HCT116 (cell line): ENCODE data around the gene PRKG1. TPM values are rescaled to one million over a fixed set of nuclear protein-coding genes. Genes with fewer than 3 reads are reported as not detected.

Experiments
- ATAC-seq: fragments of 200-7000 bp; cut with Tn5 transposase; 2 replicates; pipeline ENCODE4 v1.9.1; 2020; ENCODE audit warnings: mild to moderate bottlenecking, moderate library complexity
- BruUV-seq: library from RNA; stranded (reverse); fragments of 400-500 nt; replicated peaks from 2 replicates; lab custom pipeline; 2021; lab: Mats Ljungman, UMichigan
- CTCF ChIA-PET: fragments of 300-600 bp; sonication (Branson Sonifier 250); formaldehyde crosslinking; loops from one replicate; lab custom pipeline; 2021; ENCODE audit warnings: antibody characterized with exemption; lab: Charles Lee
- POLR2A ChIA-PET: fragments of 300-600, 350-600 bp; sonication (Branson Sonifier 250); formaldehyde crosslinking; loops from one replicate; lab custom pipeline; 2021; ENCODE audit warnings: antibody characterized with exemption; lab: Charles Lee
- RAD21 ChIA-PET, 2 experiments: fragments of 300-600 bp; sonication (Branson Sonifier 250); formaldehyde crosslinking; loops; one replicate each; lab custom pipeline; 2023; ENCODE audit warnings: low total read pairs in 2 of 2; ENCODE audit not compliant: uncharacterized antibody in 2 of 2, unreplicated experiment in 2 of 2, low non-redundant PET in 1 of 2; lab: Charles Lee
- DNase-seq: peaks from one replicate; pipeline ENCODE4 v3.0.0-alpha.2; 2010; ENCODE audit warnings: low read depth, low spot score
- H2AFZ ChIP-seq: fragments of 200-600 bp; shearing (Covaris generic), sonication (generic); 2 replicates; pipeline ENCODE4 v1.6.1; 2017; ENCODE audit warnings: low read depth, mixed run types, mixed read lengths, antibody characterized with exemption, low read length; ENCODE audit not compliant: poor library complexity, severe bottlenecking
- H3K27ac ChIP-seq: 2 replicates; pipeline ENCODE4 v1.5.1; 2012; ENCODE audit warnings: low read depth, low read length
- H3K27me3 ChIP-seq: fragments of 200-600 bp; sonication (generic); 2 replicates; pipeline ENCODE4 v1.6.1; 2016; ENCODE audit warnings: mixed run types, low read length, mixed read lengths; ENCODE audit not compliant: insufficient read depth
- H3K36me3 ChIP-seq, 2 experiments: fragments of 200-500 bp in 1 of 2; fragments of 200-600 bp in 1 of 2; sonication (Bioruptor generic) in 1 of 2; sonication (generic) in 1 of 2; 2 replicates each; pipeline versions ENCODE4 v1.5.1 to v1.6.1; 2014 to 2016; ENCODE audit warnings: low read length in 2 of 2, inconsistent platforms in 1 of 2, mixed read lengths in 1 of 2, mixed run types in 1 of 2; ENCODE audit not compliant: insufficient read depth in 2 of 2, control insufficient read depth in 1 of 2
- H3K4me1 ChIP-seq, 2 experiments: fragments of 200-600 bp in 1 of 2; sonication (generic) in 1 of 2; 2 replicates each; pipeline versions ENCODE4 v1.5.1 to v1.6.1; 2012 to 2017; ENCODE audit warnings: low read length in 2 of 2, inconsistent platforms in 1 of 2, mild to moderate bottlenecking in 1 of 2, mixed read lengths in 1 of 2, mixed run types in 1 of 2, moderate library complexity in 1 of 2; ENCODE audit not compliant: insufficient read depth in 2 of 2, control insufficient read depth in 1 of 2
- H3K4me2 ChIP-seq: fragments of 200-600 bp; sonication (generic); 2 replicates; pipeline ENCODE4 v1.6.1; 2017; ENCODE audit warnings: mixed run types, low read length, mixed read lengths
- H3K4me3 ChIP-seq, 2 experiments: fragments of 200-600 bp in 1 of 2; sonication (generic) in 1 of 2; replicated peaks in 1 of 2; 2 replicates each; pipeline ENCODE4 v1.5.1; 2011 to 2016; ENCODE audit warnings: low read length in 2 of 2, control low read depth in 1 of 2, low read depth in 1 of 2, mild to moderate bottlenecking in 1 of 2, mixed read lengths in 1 of 2, mixed run types in 1 of 2
- H3K79me2 ChIP-seq: fragments of 200-600 bp; sonication (generic); 2 replicates; pipeline ENCODE4 v1.6.1; 2017; ENCODE audit warnings: mild to moderate bottlenecking, mixed run types, low read length, moderate library complexity, mixed read lengths; ENCODE audit not compliant: insufficient read depth
- H3K9ac ChIP-seq: fragments of 200-600 bp; sonication (generic); 2 replicates; pipeline ENCODE4 v1.6.1; 2016; ENCODE audit warnings: low read length, mixed read lengths
- H3K9me2 ChIP-seq: fragments of 200-600 bp; sonication (generic), shearing (Covaris generic); 2 replicates; pipeline ENCODE4 v1.6.1; 2017; ENCODE audit warnings: mixed run types, mild to moderate bottlenecking, moderate library complexity; ENCODE audit not compliant: insufficient read depth
- H3K9me3 ChIP-seq, 2 experiments: fragments of 200-500 bp in 1 of 2; fragments of 200-600 bp in 1 of 2; sonication (Bioruptor generic) in 1 of 2; sonication (generic) in 1 of 2; 2 replicates each; pipeline ENCODE4 v1.6.1; 2014 to 2017; ENCODE audit warnings: low read length in 2 of 2, mixed read lengths in 2 of 2, inconsistent platforms in 1 of 2, low read depth in 1 of 2, mild to moderate bottlenecking in 1 of 2, mixed run types in 1 of 2, moderate library complexity in 1 of 2; ENCODE audit not compliant: control insufficient read depth in 1 of 2, insufficient read depth in 1 of 2
- H4K20me1 ChIP-seq: fragments of 200-600 bp; sonication (generic), shearing (Covaris generic); 2 replicates; pipeline ENCODE4 v1.6.1; 2017; ENCODE audit warnings: mixed run types, mild to moderate bottlenecking, moderate library complexity; ENCODE audit not compliant: insufficient read depth
- ATF3 ChIP-seq: IDR thresholded peaks from 2 replicates; pipeline ENCODE4 v1.6.1; 2012
- CEBPB ChIP-seq: IDR thresholded peaks from 2 replicates; pipeline ENCODE4 v1.6.1; 2012; ENCODE audit warnings: low read depth
- CTCF ChIP-seq, 3 experiments: fragments of 200-600 bp in 1 of 3; sonication (generic) in 1 of 3; IDR thresholded peaks in 2 of 3; conservative IDR thresholded peaks in 1 of 3; 2 replicates each; pipeline ENCODE4 v1.5.1; 2012 to 2017; ENCODE audit warnings: low read depth in 2 of 3, low read length in 2 of 3, antibody characterized with exemption in 1 of 3, borderline replicate concordance in 1 of 3, control low read depth in 1 of 3, mild to moderate bottlenecking in 1 of 3, mixed read lengths in 1 of 3, mixed run types in 1 of 3, moderate library complexity in 1 of 3; ENCODE audit not compliant: insufficient read depth in 1 of 3
- ELF1 ChIP-seq: IDR thresholded peaks from 2 replicates; pipeline ENCODE4 v1.6.1; 2012; ENCODE audit warnings: low read depth, borderline replicate concordance
- EZH2 ChIP-seq: fragments of 200-600 bp; sonication (generic); IDR thresholded peaks from 2 replicates; pipeline ENCODE4 v1.6.1; 2017; ENCODE audit warnings: antibody characterized with exemption, mixed run types
- FOSL1 ChIP-seq: IDR thresholded peaks from 2 replicates; pipeline ENCODE4 v1.6.1; 2012; ENCODE audit warnings: low read depth
- SIN3A ChIP-seq: IDR thresholded peaks from 2 replicates; pipeline ENCODE4 v1.6.1; 2012; ENCODE audit warnings: low read depth
- SRF ChIP-seq: IDR thresholded peaks from 2 replicates; pipeline ENCODE4 v1.6.1; 2012; ENCODE audit warnings: low read depth
- YY1 ChIP-seq: IDR thresholded peaks from 2 replicates; pipeline ENCODE4 v1.6.1; 2011; ENCODE audit warnings: low read length, low read depth, moderate library complexity, mild to moderate bottlenecking; ENCODE audit not compliant: insufficient replicate concordance; ENCODE audit errors: extremely low read depth
- ZFX ChIP-seq: fragments of 450-650 bp; IDR thresholded peaks from 2 replicates; pipeline ENCODE4 v1.6.1; 2017
- ZNF274 ChIP-seq: fragments of 200-500 bp; sonication (Bioruptor generic); IDR thresholded peaks from 2 replicates; pipeline ENCODE4 v1.6.1; 2014; ENCODE audit warnings: mild to moderate bottlenecking, low read depth, low read length, inconsistent platforms
- intact Hi-C: fragments of 100-400 bp; cut with micrococcal nuclease; formaldehyde crosslinking; loops from 2 replicates; pipeline ENCODE4 v1.10.0; 2022
- total RNA-seq: library from RNA; stranded (reverse); gene quantifications from one replicate; pipeline ENCODE4 v1.2.1, GENCODE V29; 2021; ENCODE audit not compliant: unreplicated experiment
- TF ChIP-seq, protein P1 (sequence below): IDR thresholded peaks from 2 replicates; pipeline ENCODE4 v1.6.1; 2011; ENCODE audit warnings: mild to moderate bottlenecking, low read length, moderate library complexity; ENCODE audit not compliant: insufficient replicate concordance; ENCODE audit errors: extremely low read depth
- TF ChIP-seq, protein P2 (sequence below): IDR thresholded peaks from 2 replicates; pipeline ENCODE4 v1.6.1; 2012; ENCODE audit warnings: low read depth

The PRKG1 gene
- total RNA-seq, 1 experiment from 2014 or later: 1.4 TPM

GRCh38 chr10:52191049-52191448, 1116.8 kb downstream of the PRKG1 start:
- BruUV-seq: no TSS peak
- no peak for TF ChIP-seq ZNF274
- TF ChIP-seq, protein P1, sequence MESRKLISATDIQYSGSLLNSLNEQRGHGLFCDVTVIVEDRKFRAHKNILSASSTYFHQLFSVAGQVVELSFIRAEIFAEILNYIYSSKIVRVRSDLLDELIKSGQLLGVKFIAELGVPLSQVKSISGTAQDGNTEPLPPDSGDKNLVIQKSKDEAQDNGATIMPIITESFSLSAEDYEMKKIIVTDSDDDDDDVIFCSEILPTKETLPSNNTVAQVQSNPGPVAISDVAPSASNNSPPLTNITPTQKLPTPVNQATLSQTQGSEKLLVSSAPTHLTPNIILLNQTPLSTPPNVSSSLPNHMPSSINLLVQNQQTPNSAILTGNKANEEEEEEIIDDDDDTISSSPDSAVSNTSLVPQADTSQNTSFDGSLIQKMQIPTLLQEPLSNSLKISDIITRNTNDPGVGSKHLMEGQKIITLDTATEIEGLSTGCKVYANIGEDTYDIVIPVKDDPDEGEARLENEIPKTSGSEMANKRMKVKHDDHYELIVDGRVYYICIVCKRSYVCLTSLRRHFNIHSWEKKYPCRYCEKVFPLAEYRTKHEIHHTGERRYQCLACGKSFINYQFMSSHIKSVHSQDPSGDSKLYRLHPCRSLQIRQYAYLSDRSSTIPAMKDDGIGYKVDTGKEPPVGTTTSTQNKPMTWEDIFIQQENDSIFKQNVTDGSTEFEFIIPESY: no peak
- no peak for TF ChIP-seq ZFX
- TF ChIP-seq, protein P2, sequence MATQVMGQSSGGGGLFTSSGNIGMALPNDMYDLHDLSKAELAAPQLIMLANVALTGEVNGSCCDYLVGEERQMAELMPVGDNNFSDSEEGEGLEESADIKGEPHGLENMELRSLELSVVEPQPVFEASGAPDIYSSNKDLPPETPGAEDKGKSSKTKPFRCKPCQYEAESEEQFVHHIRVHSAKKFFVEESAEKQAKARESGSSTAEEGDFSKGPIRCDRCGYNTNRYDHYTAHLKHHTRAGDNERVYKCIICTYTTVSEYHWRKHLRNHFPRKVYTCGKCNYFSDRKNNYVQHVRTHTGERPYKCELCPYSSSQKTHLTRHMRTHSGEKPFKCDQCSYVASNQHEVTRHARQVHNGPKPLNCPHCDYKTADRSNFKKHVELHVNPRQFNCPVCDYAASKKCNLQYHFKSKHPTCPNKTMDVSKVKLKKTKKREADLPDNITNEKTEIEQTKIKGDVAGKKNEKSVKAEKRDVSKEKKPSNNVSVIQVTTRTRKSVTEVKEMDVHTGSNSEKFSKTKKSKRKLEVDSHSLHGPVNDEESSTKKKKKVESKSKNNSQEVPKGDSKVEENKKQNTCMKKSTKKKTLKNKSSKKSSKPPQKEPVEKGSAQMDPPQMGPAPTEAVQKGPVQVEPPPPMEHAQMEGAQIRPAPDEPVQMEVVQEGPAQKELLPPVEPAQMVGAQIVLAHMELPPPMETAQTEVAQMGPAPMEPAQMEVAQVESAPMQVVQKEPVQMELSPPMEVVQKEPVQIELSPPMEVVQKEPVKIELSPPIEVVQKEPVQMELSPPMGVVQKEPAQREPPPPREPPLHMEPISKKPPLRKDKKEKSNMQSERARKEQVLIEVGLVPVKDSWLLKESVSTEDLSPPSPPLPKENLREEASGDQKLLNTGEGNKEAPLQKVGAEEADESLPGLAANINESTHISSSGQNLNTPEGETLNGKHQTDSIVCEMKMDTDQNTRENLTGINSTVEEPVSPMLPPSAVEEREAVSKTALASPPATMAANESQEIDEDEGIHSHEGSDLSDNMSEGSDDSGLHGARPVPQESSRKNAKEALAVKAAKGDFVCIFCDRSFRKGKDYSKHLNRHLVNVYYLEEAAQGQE: no peak
- TF ChIP-seq FOSL1: no peak
- TF ChIP-seq EZH2: no peak
- no peak for TF ChIP-seq CTCF (IDR thresholded peaks at IDR 0.05 in 2 of 3, conservative IDR thresholded peaks at IDR 0.05 in 1 of 3; ENCODE audit: borderline replicate concordance in 1 of 3, insufficient read depth in 1 of 3, low read depth in 2 of 3, low read length in 2 of 3)
- TF ChIP-seq ELF1: no peak
- no peak for TF ChIP-seq CEBPB
- no peak for TF ChIP-seq SIN3A
- no peak for TF ChIP-seq SRF
- TF ChIP-seq ATF3: no peak
- TF ChIP-seq YY1: no peak
- TF ChIP-seq, all 23 proteins: peak for 0
- Histone ChIP-seq H3K4me2 (no peak overlapping the region), H3K27me3 (no peaks in the 10 kb centered on the region), H4K20me1 (no peaks in the 10 kb centered on the region), H3K9ac (no peak overlapping the region), H3K79me2 (no peaks in the 10 kb centered on the region), H2AFZ (no peak overlapping the region), H3K4me1 (no peaks in the 10 kb centered on the region), H3K36me3 (no peaks in the 10 kb centered on the region), H3K9me2 (no peaks in the 10 kb centered on the region), H3K4me3 (no peak overlapping the region), H3K9me3 (no peaks in the 10 kb centered on the region), H3K27ac (no peak overlapping the region)
- intact Hi-C loops: no loop called here
- DNase-seq: no peak
- CTCF ChIA-PET: no interaction called here
- RAD21 ChIA-PET: no interaction called here
- no peak for ATAC-seq
- POLR2A ChIA-PET: no interaction called here
